Measurements from ENCODE around the gene BTN3A1.

- TF ChIP-seq USF2 (IDR thresholded peaks at IDR 0.05): no peak
- TF ChIP-seq ELK1 (IDR thresholded peaks at IDR 0.05; ENCODE audit: low read depth, low read length): no peak
- TF ChIP-seq ESRRA (IDR thresholded peaks at IDR 0.05; ENCODE audit: borderline replicate concordance, low read length): no peak
- TF ChIP-seq HMGXB4 (CRISPR knock-in tag; IDR thresholded peaks at IDR 0.05; ENCODE audit: borderline replicate concordance): no peak
- no peak for TF ChIP-seq CTCF (IDR thresholded peaks at IDR 0.05)
- no peak for TF ChIP-seq EP300 (IDR thresholded peaks at IDR 0.05)
- TF ChIP-seq CEBPB (IDR thresholded peaks at IDR 0.05): no peak
- no peak for TF ChIP-seq MAFK (IDR thresholded peaks at IDR 0.05; ENCODE audit: partially characterized antibody)
- no peak for TF ChIP-seq RAD21 (conservative IDR thresholded peaks at IDR 0.05 in 1 of 2, IDR thresholded peaks at IDR 0.05 in 1 of 2)
Measured at GRCh38 chr6:26359765-26360164, 42.3 kb upstream of the BTN3A1 start.

Data from A549 (cell line).